ENCODE data around the gene MMP24. TPM values are rescaled to one million over a fixed set of nuclear protein-coding genes. Genes with fewer than 3 reads are reported as not detected.

The MMP24 gene
- total RNA-seq, 1 experiment from 2014 or later = 0.91 TPM

GRCh38 chr20:35303382-35303734 lies 76.9 kb downstream of the MMP24 start:
- Histone ChIP-seq H3K27ac (ENCODE audit: low read length) (peak overlapping the region; percentile 98), H3K36me3 (ENCODE audit: low read depth, low read length) (no peaks in the 10 kb centered on the region), H3K9me3 (ENCODE audit: low read length) (no peaks in the 10 kb centered on the region), H3K9me2 (replicated peaks; ENCODE audit: low read length) (no peaks in the 10 kb centered on the region), H3F3A (ENCODE audit: low read length, unreplicated experiment) (peaks cover 17% of the 10 kb centered on the region), H3K27me3 (ENCODE audit: low read length) (no peaks in the 10 kb centered on the region), H3K79me2 (ENCODE audit: low read length) (0 out of 2 replicates have a peak, but pooled peaks cover 7% of the 10 kb centered on the region), H3K4me2 (ENCODE audit: low read length) (peak overlapping the region; percentile 51), H3K9ac (ENCODE audit: low read length) (peak overlapping the region; percentile 91), H4K20me1 (ENCODE audit: low read length) (no peaks in the 10 kb centered on the region), H3K4me1 (ENCODE audit: insufficient read depth, low read length) (peaks cover 70% of the 10 kb centered on the region), H2AFZ (ENCODE audit: low read length) (peak overlapping the region; percentile 23), H3K4me3 (ENCODE audit: low read length) (no peak overlapping the region)
- CTCF ChIA-PET = interaction anchor here (1.1 kb wide), 1 partner anchor 15 kb away, joined by 4 read pairs; no protein-coding TSS in a partner anchor
- intact Hi-C loops (cut with micrococcal nuclease) = loop anchor here (1.0 to 2.0 kb wide), 3 partner anchors 19 to 143 kb away; partner anchors contain the start of gene EIF6
- no peak for ATAC-seq
- no peak for TF ChIP-seq EZH2 (IDR thresholded peaks at IDR 0.05; ENCODE audit: low read length, unreplicated experiment)
- no peak for TF ChIP-seq CTCF (conservative IDR thresholded peaks at IDR 0.05; ENCODE audit: low read depth, low read length)
- no peak for TF ChIP-seq EZH2phosphoT487 (IDR thresholded peaks at IDR 0.05; ENCODE audit: borderline replicate concordance, low read length)
- POLR2A ChIA-PET (ENCODE audit: unreplicated experiment) = interaction anchor here (0.5 kb wide), 1 partner anchor 67 kb away, joined by 4 read pairs; no protein-coding TSS in a partner anchor
- BruUV-seq (replicated peaks) = no TSS peak
- no peak for DNase-seq

GRCh38 chr20:35303735-35304491 lies 77.4 kb downstream of the MMP24 start:
- peaks cover 76% of the 10 kb centered on the region for H3K4me1 ChIP-seq (ENCODE audit: insufficient read depth, low read length)
- H3K9me3 ChIP-seq (ENCODE audit: low read length) = no peaks in the 10 kb centered on the region

More at GRCh38 chr20:35303735-35304491, 77.4 kb downstream of the MMP24 start:
- Histone ChIP-seq H3K4me2 (ENCODE audit: low read length) (peak overlapping the region; percentile 51), H3K79me2 (ENCODE audit: low read length) (0 out of 2 replicates have a peak, but pooled peaks cover 7% of the 10 kb centered on the region), H3K27me3 (ENCODE audit: low read length) (no peaks in the 10 kb centered on the region), H3K36me3 (ENCODE audit: low read depth, low read length) (no peaks in the 10 kb centered on the region), H3K4me3 (ENCODE audit: low read length) (no peak overlapping the region), H3K9ac (ENCODE audit: low read length) (peak overlapping the region; percentile 91), H3F3A (ENCODE audit: low read length, unreplicated experiment) (peaks cover 17% of the 10 kb centered on the region), H4K20me1 (ENCODE audit: low read length) (no peaks in the 10 kb centered on the region), H2AFZ (ENCODE audit: low read length) (peak overlapping the region; percentile 23), H3K27ac (ENCODE audit: low read length) (peak overlapping the region; percentile 98), H3K9me2 (replicated peaks; ENCODE audit: low read length) (no peaks in the 10 kb centered on the region)
- BruUV-seq (replicated peaks) = no TSS peak
- ATAC-seq (peak; percentile 27), DNase-seq (peak; percentile 98)
- ChIA-PET CTCF (interaction anchor here (0.6 to 1.4 kb wide), 5 partner anchors 14 to 208 kb away, joined by 3 to 14 read pairs (median 4); no protein-coding TSS in a partner anchor), POLR2A (ENCODE audit: unreplicated experiment) (interaction anchor here (0.5 to 0.6 kb wide), 2 partner anchors 19 to 67 kb away, joined by 3 to 4 read pairs; partner anchors contain the start of gene EIF6)
- intact Hi-C loops (cut with micrococcal nuclease) = loop anchor here (1.0 to 2.0 kb wide), 5 partner anchors 15 to 143 kb away; partner anchors contain the start of genes EIF6 and GDF5
- TF ChIP-seq EZH2phosphoT487 (IDR thresholded peaks at IDR 0.05; ENCODE audit: borderline replicate concordance, low read length) (no peak), CTCF (conservative IDR thresholded peaks at IDR 0.05; ENCODE audit: low read depth, low read length) (peak; percentile 97), EZH2 (IDR thresholded peaks at IDR 0.05; ENCODE audit: low read length, unreplicated experiment) (no peak)

All from PC-3 (cell line).